DOHH2 (cell line): ENCODE data around the gene SBNO2.

Source experiments
- H3F3A ChIP-seq: fragments of 200-600 bp; sonication (generic), shearing (Covaris generic); 2 replicates; pipeline ENCODE4 v1.6.0; 2016; ENCODE audit warnings: antibody characterized with exemption, mild to moderate bottlenecking; ENCODE audit not compliant: control insufficient read depth, insufficient read depth
- H3K27ac ChIP-seq: fragments of 200-600 bp; sonication (generic); 2 replicates; pipeline ENCODE4 v1.5.1; 2014; ENCODE audit warnings: low read depth, mild to moderate bottlenecking, low read length, moderate library complexity
- H3K27me3 ChIP-seq: fragments of 200-600 bp; sonication (generic); 2 replicates; pipeline ENCODE4 v1.6.1; 2014; ENCODE audit warnings: mild to moderate bottlenecking, low read length, mixed read lengths; ENCODE audit not compliant: control insufficient read depth
- H3K36me3 ChIP-seq: fragments of 200-600 bp; sonication (generic); 2 replicates; pipeline ENCODE4 v1.6.1; 2014; ENCODE audit warnings: mild to moderate bottlenecking, low read length, moderate library complexity, mixed read lengths; ENCODE audit not compliant: control insufficient read depth
- H3K4me1 ChIP-seq: fragments of 200-600 bp; sonication (generic); 2 replicates; pipeline ENCODE4 v1.6.1; 2014; ENCODE audit warnings: mild to moderate bottlenecking, low read length, mixed read lengths; ENCODE audit not compliant: control insufficient read depth
- H3K4me2 ChIP-seq: fragments of 200-600 bp; sonication (generic); 2 replicates; pipeline ENCODE4 v1.6.0; 2014; ENCODE audit warnings: mild to moderate bottlenecking, low read length, moderate library complexity
- H3K4me3 ChIP-seq: fragments of 200-600 bp; sonication (generic); 2 replicates; pipeline ENCODE4 v1.5.1; 2014; ENCODE audit warnings: mild to moderate bottlenecking, low read length, mixed read lengths
- H3K79me2 ChIP-seq: fragments of 200-600 bp; sonication (generic); 2 replicates; pipeline ENCODE4 v1.6.1; 2014; ENCODE audit warnings: mild to moderate bottlenecking, low read length, mixed read lengths; ENCODE audit not compliant: control insufficient read depth
- H3K9me2 ChIP-seq: fragments of 200-600 bp; sonication (generic); replicated peaks from 2 replicates; pipeline ENCODE4 v1.6.1; 2014; ENCODE audit warnings: mild to moderate bottlenecking, low read length, mixed read lengths; ENCODE audit not compliant: control insufficient read depth
- H3K9me3 ChIP-seq: fragments of 200-600 bp; sonication (generic); 2 replicates; pipeline ENCODE4 v1.6.1; 2014; ENCODE audit warnings: antibody characterized with exemption, low read length, mixed read lengths; ENCODE audit not compliant: control insufficient read depth, insufficient read depth
- H4K20me1 ChIP-seq: fragments of 200-600 bp; sonication (generic); 2 replicates; pipeline ENCODE4 v1.6.0; 2014; ENCODE audit warnings: low read depth, mild to moderate bottlenecking, antibody characterized with exemption, low read length, moderate library complexity; ENCODE audit not compliant: control insufficient read depth, insufficient read depth
- CTCF ChIP-seq: fragments of 200-600 bp; sonication (generic); IDR thresholded peaks from one replicate; pipeline ENCODE4 v1.5.1; 2014; ENCODE audit warnings: antibody characterized with exemption, mild to moderate bottlenecking, low read depth, low read length; ENCODE audit not compliant: poor library complexity, severe bottlenecking
- EZH2phosphoT487 ChIP-seq: fragments of 200-600 bp; sonication (generic); IDR thresholded peaks from 2 replicates; pipeline ENCODE4 v1.6.1; 2017; ENCODE audit warnings: borderline replicate concordance, mild to moderate bottlenecking, antibody characterized with exemption, low read length, moderate library complexity, mixed read lengths

SBNO2 gene

GRCh38 chr19:1082928-1083816 is 90.9 kb downstream of the SBNO2 start:
- Histone ChIP-seq H3K27ac (no peak overlapping the region), H3K4me3 (no peak overlapping the region), H3F3A (peaks cover 9% of the 10 kb centered on the region), H3K4me1 (peaks cover 29% of the 10 kb centered on the region), H3K27me3 (no peaks in the 10 kb centered on the region), H3K79me2 (peaks cover 6% of the 10 kb centered on the region; the same call in 1 of the 2 replicates), H4K20me1 (peaks cover 4% of the 10 kb centered on the region; the same call in 1 of the 2 replicates), H3K4me2 (no peak overlapping the region), H3K9me3 (no peaks in the 10 kb centered on the region), H3K9me2 (no peaks in the 10 kb centered on the region), H3K36me3 (peaks cover 84% of the 10 kb centered on the region)
- no peak for TF ChIP-seq EZH2phosphoT487
- TF ChIP-seq CTCF = no peak

- peaks cover 29% of the 10 kb centered on the region for H3K4me1 ChIP-seq
- H4K20me1 ChIP-seq = peaks cover 4% of the 10 kb centered on the region; the same call in 1 of the 2 replicates
- peaks cover 12% of the 10 kb centered on the region for H3K79me2 ChIP-seq
- H3K27ac ChIP-seq = no peak overlapping the region
- peak overlapping the region; percentile 20; the same call in 1 of the 2 replicates for H3K4me2 ChIP-seq
- H3K36me3 ChIP-seq = peaks cover 83% of the 10 kb centered on the region
- peaks cover 1% of the 10 kb centered on the region for H3F3A ChIP-seq
- H3K4me3 ChIP-seq = no peak overlapping the region
- no peaks in the 10 kb centered on the region for H3K27me3 ChIP-seq
- H3K9me3 ChIP-seq = no peaks in the 10 kb centered on the region
- no peaks in the 10 kb centered on the region for H3K9me2 ChIP-seq
- TF ChIP-seq EZH2phosphoT487 = no peak
- TF ChIP-seq CTCF = no peak
Measured at GRCh38 chr19:1082165-1082927, 91.7 kb downstream of the SBNO2 start.

GRCh38 chr19:1081301-1082164 is 92.5 kb downstream of the SBNO2 start:
- no peak overlapping the region; the same call in 1 of the 2 replicates for H3K4me2 ChIP-seq
- H3K4me1 ChIP-seq = peaks cover 30% of the 10 kb centered on the region
- no peak overlapping the region for H3K27ac ChIP-seq
- peaks cover 3% of the 10 kb centered on the region for H3F3A ChIP-seq
- no peaks in the 10 kb centered on the region for H3K27me3 ChIP-seq
- TF ChIP-seq CTCF (no peak), EZH2phosphoT487 (no peak)
- H4K20me1 ChIP-seq = peaks cover 4% of the 10 kb centered on the region; the same call in 1 of the 2 replicates
- H3K9me3 ChIP-seq = no peaks in the 10 kb centered on the region
- peaks cover 79% of the 10 kb centered on the region for H3K36me3 ChIP-seq
- no peak overlapping the region for H3K4me3 ChIP-seq
- peaks cover 13% of the 10 kb centered on the region for H3K79me2 ChIP-seq
- H3K9me2 ChIP-seq = no peaks in the 10 kb centered on the region
